Stimulated activated CD8-positive, alpha-beta memory T cell treated with anti-CD3 and anti-CD28 coated beads, Interleukin-15, amount 100 ng/mL, for 1 hour (primary cell): Measurements from ENCODE around the gene SLCO2A1.

Source experiments
- DNase-seq: peaks from one replicate; pipeline ENCODE4 v3.0.0-alpha.2; 2020; ENCODE audit warnings: low read depth

The SLCO2A1 gene

GRCh38 chr3:133899311-133899710, 130.4 kb downstream of the SLCO2A1 start:
- no peak for DNase-seq

- DNase-seq, result no peak
Measured at GRCh38 chr3:133897547-133897946, 132.2 kb downstream of the SLCO2A1 start.

- no peak for DNase-seq
Measured at GRCh38 chr3:133896002-133896761, 133.5 kb downstream of the SLCO2A1 start.

GRCh38 chr3:133895208-133896001, 134.3 kb downstream of the SLCO2A1 start, which contains the start of gene RAB6B:
Gene RAB6B (minus strand): TSS chr3:133895882. CDS start chr3:133895466, 416 bp downstream.
- DNase-seq, result no peak

GRCh38 chr3:133894353-133895207, 135.1 kb downstream of the SLCO2A1 start:
- no peak for DNase-seq

- no peak for DNase-seq
Measured at GRCh38 chr3:133893683-133894352, 135.9 kb downstream of the SLCO2A1 start.

GRCh38 chr3:133892541-133893231, 137.0 kb downstream of the SLCO2A1 start:
- DNase-seq, result no peak

- DNase-seq, result no peak
Measured at GRCh38 chr3:133891662-133892378, 137.9 kb downstream of the SLCO2A1 start.

- DNase-seq, result no peak
Measured at GRCh38 chr3:133890972-133891644, 138.6 kb downstream of the SLCO2A1 start.

- DNase-seq, result no peak
Measured at GRCh38 chr3:133890037-133890436, 139.7 kb downstream of the SLCO2A1 start.

- DNase-seq, result no peak
Measured at GRCh38 chr3:133888726-133889340, 140.9 kb downstream of the SLCO2A1 start.

- no peak for DNase-seq
Measured at GRCh38 chr3:133887803-133888703, 141.7 kb downstream of the SLCO2A1 start.

- DNase-seq, result no peak
Measured at GRCh38 chr3:133887074-133887802, 142.5 kb downstream of the SLCO2A1 start.

- DNase-seq, result no peak
Measured at GRCh38 chr3:133886031-133886722, 143.5 kb downstream of the SLCO2A1 start.

GRCh38 chr3:133884887-133885711, 144.6 kb downstream of the SLCO2A1 start:
- DNase-seq, result no peak
